ENCODE data around the gene GOLGA6L25.
"Not testable (repeated sequence)": the region's sequence is repeated elsewhere in the genome, so short reads cannot be mapped to it uniquely, and the experiment has no call there.

The GOLGA6L25 gene

GRCh38 chr15:28553268-28553667, at the start of gene GOLGA6L25:
GOLGA6L25 (plus strand) TSS chr15:28553568; CDS start chr15:28553629, 61 bp downstream.
- TF ChIP-seq CTCF (IDR thresholded peaks at IDR 0.05) = not testable (repeated sequence)

GRCh38 chr15:28532954-28533353, 20.4 kb upstream of the GOLGA6L25 start, which contains the start of gene GOLGA8G:
GOLGA8G (minus strand) TSS chr15:28532971; CDS start chr15:28532909, 62 bp downstream.
- TF ChIP-seq CTCF (IDR thresholded peaks at IDR 0.05) = not testable (repeated sequence)
